RWPE1 (cell line): ENCODE measurements around the gene PTBP3.

Experiments
- CTCF ChIA-PET: fragments of 350-600 bp; sonication (Branson Sonifier 250); formaldehyde crosslinking; extraction: SDS; loops from one replicate; lab custom pipeline; 2021; lab: Yijun Ruan, JAX
- POLR2A ChIA-PET: fragments of 400-600 bp; formaldehyde crosslinking; extraction: SDS; loops from one replicate; lab custom pipeline; 2020; ENCODE audit warnings: antibody characterized with exemption; ENCODE audit not compliant: low non-redundant PET; lab: Yijun Ruan, JAX
- DNase-seq: peaks from one replicate; pipeline ENCODE4 v3.0.0; 2012; ENCODE audit warnings: low spot score
- H3K27ac ChIP-seq: fragments of 450-650 bp; 2 replicates; pipeline ENCODE4 v1.5.1; 2017
- TF ChIP-seq, protein P1 (sequence below): fragments of 450-650 bp; conservative IDR thresholded peaks from 2 replicates; pipeline ENCODE4 v1.5.1; 2017; ENCODE audit warnings: low read depth, mild to moderate bottlenecking

PTBP3 gene

DNA sequence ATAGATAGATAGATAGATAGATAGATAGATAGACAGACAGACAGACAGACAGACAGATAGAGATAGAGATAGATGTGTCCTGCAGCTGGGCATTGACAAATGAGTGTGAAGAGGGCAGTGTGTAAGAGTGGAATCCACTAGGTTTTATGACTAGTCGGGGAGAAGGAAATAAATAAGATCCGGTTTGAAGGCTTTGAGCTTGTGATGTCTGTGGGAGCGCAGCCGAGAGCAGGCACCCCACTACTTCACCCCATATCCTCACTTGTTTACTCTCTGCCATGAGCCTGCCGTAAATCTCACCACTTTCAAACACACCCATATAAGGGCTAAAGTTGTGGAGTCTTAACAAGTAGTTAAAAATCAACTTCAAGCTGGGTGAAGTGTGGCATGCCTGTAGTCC lies 156.9 kb downstream of the PTBP3 start:
- no peak for DNase-seq
- H3K27ac ChIP-seq, result no peak overlapping the region
- TF ChIP-seq, protein P1, sequence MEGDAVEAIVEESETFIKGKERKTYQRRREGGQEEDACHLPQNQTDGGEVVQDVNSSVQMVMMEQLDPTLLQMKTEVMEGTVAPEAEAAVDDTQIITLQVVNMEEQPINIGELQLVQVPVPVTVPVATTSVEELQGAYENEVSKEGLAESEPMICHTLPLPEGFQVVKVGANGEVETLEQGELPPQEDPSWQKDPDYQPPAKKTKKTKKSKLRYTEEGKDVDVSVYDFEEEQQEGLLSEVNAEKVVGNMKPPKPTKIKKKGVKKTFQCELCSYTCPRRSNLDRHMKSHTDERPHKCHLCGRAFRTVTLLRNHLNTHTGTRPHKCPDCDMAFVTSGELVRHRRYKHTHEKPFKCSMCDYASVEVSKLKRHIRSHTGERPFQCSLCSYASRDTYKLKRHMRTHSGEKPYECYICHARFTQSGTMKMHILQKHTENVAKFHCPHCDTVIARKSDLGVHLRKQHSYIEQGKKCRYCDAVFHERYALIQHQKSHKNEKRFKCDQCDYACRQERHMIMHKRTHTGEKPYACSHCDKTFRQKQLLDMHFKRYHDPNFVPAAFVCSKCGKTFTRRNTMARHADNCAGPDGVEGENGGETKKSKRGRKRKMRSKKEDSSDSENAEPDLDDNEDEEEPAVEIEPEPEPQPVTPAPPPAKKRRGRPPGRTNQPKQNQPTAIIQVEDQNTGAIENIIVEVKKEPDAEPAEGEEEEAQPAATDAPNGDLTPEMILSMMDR, result no peak
- CTCF ChIA-PET, result interaction anchor here (0.8 to 1.3 kb wide), 3 partner anchors 12 to 1330 kb away, joined by 3 to 7 read pairs (median 4); no protein-coding TSS in a partner anchor
- POLR2A ChIA-PET, result interaction anchor here (0.5 kb wide), 1 partner anchor 46 kb away, joined by 5 read pairs; no protein-coding TSS in a partner anchor

DNA sequence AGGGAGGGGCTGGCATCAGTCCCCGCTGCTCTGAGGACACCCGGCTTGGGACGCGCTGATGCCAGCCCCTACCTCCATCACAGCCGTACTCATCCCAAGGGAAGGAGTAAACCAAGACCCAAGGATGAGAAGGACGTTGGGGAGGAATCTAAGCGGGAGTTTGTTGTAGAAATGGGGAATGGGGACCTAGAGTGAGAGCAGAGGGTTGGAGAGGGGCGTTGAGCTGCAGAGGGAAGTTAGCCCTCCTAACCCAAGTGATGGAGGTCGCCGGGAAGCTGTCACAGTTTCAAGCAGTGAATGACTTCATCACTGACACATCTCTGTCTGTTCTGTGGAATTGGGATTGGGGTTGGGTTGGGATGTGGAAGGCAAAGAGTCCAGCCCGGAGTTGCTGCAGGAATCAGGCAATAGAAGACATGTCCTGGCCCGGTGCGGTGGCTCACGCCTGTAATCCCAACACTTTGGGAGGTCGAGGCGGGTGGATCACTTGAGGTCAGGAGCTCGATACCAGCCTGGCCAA lies 157.6 kb downstream of the PTBP3 start:
- H3K27ac ChIP-seq, result no peak overlapping the region
- TF ChIP-seq, protein P1, result no peak
- CTCF ChIA-PET, result interaction anchor here (0.6 to 0.9 kb wide), 2 partner anchors 13 to 1235 kb away, joined by 3 to 4 read pairs; partner anchors contain the start of genes C9orf43 and POLE3
- no peak for DNase-seq
- POLR2A ChIA-PET, result interaction anchor here (0.5 to 0.7 kb wide), 2 partner anchors 21 to 45 kb away, joined by 3 to 5 read pairs; no protein-coding TSS in a partner anchor

DNA sequence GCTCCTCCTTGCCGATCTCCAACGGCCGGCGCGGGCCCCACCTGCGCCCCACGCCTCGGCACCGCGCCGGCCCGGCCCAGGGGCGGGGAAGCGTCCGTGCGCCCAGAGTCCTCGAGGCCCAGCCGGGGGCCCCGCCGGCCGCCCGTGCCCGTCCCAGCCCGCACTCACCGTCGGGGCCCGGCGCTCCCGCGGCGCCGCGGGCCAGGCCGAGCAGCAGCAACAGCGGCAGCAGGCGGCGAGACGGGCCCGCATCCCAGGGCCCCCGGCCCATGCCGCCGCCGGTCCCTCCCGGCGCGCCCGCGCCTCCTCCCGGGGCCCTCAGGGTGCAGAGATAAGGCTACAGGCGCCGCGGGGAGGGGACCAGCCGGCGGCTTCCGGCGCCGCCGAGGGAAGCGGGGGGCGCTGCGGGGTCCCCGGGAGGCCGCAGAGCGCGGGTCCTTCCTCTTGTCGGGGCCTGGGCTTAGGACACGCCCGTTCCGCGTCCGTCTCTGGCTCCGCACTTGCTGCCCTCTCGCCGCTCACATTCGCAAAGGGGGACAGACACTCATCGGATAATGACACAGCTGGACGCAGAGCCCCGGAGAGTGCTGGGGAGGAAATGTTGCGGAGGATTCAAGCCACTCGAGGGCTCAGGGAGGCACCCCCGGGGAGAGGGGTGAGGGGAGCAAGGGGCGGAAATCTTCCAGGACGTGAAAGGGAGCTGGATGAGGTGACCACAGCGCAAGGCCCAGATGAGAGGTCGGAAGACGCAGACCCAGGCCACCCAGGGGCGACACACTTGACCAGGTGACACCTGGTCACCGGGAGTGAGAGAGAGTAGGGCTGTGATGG lies 158.2 kb downstream of the PTBP3 start, which contains the start of gene SUSD1:
Gene SUSD1, minus strand, starts transcription at position 333 of the 831 bp plus-strand sequence. Its CDS starts 62 bp downstream, at position 271.
- TF ChIP-seq, protein P1, result no peak
- DNase-seq, result peak; percentile 57
- ChIA-PET CTCF (no interaction called here), POLR2A (interaction anchor here (0.6 to 0.7 kb wide), 4 partner anchors 11 to 1020 kb away, joined by 3 read pairs; no protein-coding TSS in a partner anchor)
- peak within 1 kb of the TSS; percentile 59 for H3K27ac ChIP-seq

DNA sequence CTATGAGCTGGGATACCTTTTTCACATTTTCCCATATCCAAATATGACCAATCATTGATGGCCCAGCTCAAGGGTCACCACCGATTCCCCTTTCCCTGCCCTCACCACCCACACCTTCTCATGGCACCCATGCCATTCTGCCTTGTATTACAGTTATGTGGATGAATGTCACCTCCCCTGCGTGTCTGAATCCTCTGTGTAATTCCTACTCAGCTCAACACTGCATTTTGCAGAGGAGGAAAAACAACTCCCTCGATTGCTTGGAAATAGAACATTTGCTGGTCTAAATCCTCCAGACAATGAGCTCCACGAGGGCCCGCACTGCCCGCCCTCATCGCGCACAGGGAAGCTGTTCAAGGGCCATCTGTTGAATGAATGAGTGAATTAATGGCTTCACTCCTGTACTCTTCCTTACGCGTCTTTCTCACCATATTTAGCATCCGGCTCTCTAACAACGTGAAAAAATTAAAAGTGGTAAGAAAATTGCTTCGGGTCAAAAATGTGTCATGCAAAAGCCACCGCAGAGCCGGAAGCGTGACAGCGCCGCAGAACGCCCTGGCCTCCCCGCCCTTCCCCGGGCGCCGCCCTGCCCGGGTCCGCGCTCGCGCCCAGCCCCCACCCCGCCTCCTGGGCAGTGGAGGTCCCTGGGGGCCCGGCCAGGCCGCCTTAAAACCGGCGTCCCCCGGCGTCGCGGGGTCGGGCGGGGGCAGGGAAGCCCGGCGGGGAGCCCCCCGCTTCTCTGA lies 159.0 kb downstream of the PTBP3 start:
- peak; percentile 74 for DNase-seq
- POLR2A ChIA-PET, result interaction anchor here (0.6 to 0.7 kb wide), 4 partner anchors 10 to 1021 kb away, joined by 3 read pairs; partner anchors contain the start of gene PTBP3
- TF ChIP-seq, protein P1, result no peak
- CTCF ChIA-PET, result interaction anchor here (0.5 to 0.6 kb wide), 2 partner anchors 16 to 215 kb away, joined by 3 to 6 read pairs; no protein-coding TSS in a partner anchor
- peak overlapping the region; percentile 59 for H3K27ac ChIP-seq

DNA sequence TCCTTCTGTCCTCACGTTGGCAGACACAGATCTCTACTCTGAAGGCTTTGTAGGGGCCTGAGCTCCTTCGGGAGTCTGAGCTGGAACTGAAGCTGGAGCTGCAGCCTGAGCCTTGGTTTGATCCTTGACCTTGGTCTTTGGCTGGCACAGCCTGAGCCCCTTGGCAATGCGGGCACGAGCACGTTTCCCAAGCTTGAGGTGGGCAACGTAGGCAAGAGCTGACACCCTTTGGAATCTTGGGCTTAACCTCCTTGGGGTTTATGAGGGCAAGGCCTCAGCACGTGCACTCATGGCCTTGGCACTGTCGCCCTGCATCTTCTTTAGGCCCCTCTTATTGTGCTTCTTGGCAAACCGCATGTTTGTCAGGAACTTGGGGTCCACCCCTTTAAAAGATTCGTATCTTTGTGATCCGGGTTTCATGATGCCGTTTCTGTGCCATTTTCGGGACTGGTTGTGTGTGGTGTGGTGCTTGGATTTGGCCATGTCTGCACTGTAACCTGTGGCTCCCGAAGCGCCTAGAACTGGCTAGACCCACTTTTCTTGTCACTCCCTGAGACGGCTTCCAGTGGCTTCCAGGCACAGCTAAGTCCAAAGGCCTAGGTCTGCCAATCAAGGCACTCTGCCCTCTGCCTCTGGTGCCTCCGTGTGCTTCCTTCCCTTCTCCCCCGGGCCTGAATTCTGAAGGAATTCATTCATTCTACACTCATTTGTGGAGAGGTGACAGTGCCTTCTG lies 159.8 kb downstream of the PTBP3 start:
- ChIA-PET CTCF (interaction anchor here (0.5 to 0.6 kb wide), 2 partner anchors 15 to 214 kb away, joined by 3 to 6 read pairs; no protein-coding TSS in a partner anchor), POLR2A (interaction anchor here (0.7 kb wide), 1 partner anchor 160 kb away, joined by 3 read pairs; the partner anchor contains the start of gene PTBP3)
- H3K27ac ChIP-seq, result no peak overlapping the region
- TF ChIP-seq, protein P1, result no peak
- DNase-seq, result no peak
